ENCODE results near the gene CPNE7.
"Not testable (repeated sequence)": the region's sequence is repeated elsewhere in the genome, so short reads cannot be mapped to it uniquely, and the experiment has no call there.

Gene CPNE7

DNA sequence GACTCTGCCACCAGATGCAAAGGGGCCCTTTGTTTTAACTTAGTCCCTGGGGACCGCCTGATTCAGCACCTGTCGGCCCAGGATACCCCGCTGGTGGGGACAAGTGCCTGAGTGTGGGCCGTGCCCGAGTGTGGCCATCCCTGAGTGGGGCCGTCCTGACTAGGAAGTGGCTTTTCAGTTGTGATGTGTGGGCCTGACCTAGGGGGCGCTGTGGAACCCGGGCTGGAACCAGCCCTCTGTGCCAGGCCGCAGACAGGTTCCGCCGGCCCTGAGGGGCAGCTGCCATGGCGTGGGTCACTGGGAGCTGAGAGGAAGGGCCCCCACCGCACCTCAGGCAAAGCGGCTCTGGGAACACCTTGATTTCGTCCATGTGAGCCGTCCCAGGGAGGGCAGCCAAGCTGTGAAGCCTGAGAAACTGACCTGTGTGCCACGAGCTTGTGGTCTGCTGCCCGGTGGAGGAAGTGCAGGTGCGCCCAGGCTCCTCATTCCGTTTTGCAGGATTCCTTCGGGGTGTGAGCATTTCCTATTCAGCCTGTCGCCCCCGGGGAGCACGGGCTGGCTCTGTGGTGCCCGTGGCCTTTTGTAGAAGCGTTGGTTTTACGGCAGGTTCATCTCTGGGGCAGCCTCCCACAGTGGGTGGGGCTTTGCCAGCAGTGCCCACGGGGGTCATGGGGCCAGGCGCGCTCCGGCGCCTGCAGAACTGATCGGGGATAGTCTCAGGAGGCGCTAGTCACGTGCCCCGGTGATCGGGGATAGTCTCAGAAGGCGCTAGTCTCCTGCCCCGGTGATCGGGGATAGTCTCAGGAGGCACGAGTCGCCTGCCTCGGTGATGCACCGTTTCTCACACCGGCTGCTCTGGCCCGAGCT lies 9.8 kb upstream of the CPNE7 start:
- peak; percentile 41 to 71 for DNase-seq (ENCODE audit: low read depth in 2 of 2)

DNA sequence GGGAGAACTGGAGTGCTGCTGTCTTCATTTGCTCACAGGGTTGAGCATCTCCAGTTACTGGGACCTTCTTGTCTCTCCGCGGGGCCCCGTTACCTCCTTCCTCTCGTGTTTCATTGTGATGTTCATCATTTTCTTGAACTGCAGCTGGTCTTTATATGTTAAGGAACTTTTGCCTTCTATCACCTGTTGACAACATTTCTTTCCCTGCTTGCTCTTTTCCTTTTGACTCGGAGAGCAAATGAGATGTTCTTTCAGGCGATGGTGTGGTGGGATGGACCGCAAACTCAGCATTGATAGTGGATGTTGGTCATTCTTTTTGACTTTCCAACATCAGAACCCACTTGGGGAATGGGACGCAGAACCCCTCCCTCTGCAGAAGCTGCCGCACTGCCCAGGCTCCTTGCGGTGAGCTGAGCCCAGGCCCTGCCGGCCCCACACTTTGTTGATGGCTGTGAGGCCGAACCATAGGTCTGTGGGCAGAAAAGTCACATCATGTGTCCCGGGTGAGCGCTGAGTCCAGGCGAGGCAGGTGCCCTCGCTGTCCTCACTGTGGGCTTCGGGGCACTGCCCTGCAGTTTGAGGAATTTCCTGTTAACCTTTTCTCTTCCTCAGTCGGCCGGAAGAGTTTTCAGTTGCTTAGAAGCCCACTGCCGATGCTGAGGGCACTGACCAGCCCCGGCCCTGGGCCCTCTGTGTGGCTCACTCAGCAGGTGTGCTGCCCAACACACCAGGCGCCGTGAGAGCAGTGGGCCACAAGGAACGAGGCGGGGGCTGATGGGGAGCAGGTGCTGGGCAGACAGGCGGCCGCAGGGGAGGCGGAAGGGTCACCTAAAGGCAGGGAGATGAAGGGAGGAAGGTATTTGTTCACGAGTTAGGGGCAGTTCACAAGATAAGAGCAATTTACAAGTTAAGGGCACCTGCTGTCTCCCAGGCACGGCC lies 7.6 kb upstream of the CPNE7 start:
- DNase-seq (ENCODE audit: low read depth in 2 of 2), result no peak

DNA sequence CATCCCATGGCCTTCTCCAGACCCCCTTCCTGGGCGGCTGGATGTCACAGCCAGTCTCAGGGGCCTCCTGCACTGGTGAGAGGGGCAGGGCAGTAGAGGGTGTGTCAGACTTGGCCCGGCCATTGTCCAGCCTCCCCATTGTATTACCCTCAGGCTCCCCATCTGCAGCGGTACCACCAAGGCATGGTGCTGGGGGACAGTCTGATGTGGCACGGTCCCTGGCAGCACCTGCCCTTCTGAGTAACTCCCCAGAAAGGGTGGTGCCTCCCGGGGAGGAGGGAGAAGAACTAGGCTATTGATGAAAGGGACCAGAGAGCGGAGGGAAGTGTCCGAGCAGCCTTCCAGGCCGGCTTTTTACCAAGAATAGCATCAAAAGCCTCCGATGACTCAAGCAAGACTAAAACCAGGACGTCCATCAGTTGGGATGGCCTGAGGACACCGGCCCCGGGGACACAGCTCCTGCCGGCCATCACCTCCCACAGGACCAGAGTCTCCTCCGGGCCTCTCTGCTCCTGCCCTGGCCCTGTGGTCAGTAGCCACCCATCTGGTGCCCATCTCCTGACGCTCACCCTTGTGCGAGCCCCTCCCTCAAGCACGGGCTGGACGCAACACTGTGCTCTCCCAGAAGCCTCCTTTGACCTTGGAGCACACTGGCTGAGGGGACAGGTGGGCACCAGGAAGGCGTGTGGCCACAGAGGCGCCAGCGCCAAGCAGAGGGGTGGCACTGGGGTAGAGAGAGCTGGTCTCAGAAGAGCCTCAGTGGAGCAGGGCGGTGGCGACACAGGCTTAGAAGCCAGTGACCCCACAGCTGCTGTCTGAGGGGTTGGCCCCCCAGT lies 5.8 kb upstream of the CPNE7 start:
- no peak for DNase-seq (ENCODE audit: low read depth in 2 of 2)

DNA sequence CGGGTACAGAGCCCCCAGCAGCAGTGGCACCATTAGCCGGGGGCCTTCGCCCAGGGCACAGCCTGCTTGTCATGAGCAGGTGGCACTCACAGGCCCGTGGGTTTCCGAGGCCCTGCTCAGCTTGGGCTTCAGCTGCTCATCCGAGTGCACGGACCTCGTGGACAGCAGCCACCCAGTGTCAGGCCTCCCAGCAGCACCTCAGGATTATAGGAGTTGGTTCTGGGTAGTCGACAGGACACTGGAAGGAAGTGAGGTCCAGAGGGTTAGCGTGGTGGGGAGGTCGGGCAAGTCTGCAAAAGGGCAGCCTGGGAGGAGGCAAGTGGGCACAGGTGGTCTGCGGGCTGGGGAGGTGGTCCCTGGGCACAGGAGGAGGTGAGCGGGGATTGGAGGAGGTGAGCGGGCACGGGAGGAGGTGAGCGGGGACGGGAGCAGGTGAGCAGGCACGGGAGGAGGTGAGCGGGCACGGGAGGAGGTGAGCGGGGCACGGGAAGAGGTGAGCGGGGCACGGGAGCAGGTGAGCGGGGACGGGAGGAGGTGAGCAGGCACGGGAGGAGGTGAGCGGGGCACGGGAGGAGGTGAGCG lies 5.1 kb upstream of the CPNE7 start:
- no peak for DNase-seq (ENCODE audit: low read depth in 2 of 2)

DNA sequence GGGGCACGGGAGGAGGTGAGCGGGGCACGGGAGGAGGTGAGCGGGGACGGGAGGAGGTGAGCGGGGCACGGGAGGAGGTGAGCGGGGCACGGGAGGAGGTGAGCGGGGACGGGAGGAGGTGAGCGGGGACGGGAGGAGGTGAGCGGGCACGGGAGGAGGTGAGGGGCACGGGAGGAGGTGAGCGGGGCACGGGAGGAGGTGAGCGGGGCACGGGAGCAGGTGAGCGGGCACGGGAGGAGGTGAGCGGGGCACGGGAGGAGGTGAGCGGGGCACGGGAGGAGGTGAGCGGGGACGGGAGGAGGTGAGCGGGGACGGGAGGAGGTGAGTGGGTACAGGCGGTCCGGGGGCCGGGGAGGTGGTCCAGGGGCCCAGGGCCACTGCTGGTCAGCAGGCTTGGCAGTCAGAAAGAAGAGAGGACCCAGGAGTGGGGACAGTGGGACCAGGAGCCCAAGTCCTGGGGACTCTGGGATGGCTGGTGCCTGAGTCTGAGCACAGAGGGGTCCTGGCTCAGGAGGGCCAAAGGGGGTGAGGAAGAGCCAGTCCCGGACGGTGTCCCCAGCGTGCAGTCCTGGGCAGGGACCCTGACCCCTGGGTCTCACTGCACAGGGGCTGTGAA lies 4.5 kb upstream of the CPNE7 start:
- not testable (repeated sequence) for DNase-seq (ENCODE audit: low read depth in 2 of 2)

DNA sequence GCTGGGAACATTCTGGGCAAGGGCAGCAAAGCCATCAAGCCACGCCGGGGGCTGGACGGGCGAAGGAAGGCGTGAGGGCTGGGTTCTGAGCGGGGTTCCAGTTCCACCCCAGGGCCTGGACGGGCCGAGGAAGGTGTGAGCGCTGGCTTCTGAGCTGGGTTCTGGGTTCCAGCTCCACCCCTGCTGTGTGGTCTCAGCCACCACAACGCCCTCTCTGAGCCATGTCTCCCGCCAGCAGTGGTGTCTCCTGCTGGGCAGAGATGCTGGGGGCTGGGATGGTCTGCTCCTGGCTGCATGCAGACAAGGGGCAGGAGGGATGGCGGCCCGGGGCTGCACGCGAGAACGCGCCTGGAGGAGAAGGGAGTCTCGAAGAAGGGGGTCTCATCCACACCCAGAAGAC lies 3.9 kb upstream of the CPNE7 start:
- DNase-seq (ENCODE audit: low read depth in 2 of 2), result no peak

DNA sequence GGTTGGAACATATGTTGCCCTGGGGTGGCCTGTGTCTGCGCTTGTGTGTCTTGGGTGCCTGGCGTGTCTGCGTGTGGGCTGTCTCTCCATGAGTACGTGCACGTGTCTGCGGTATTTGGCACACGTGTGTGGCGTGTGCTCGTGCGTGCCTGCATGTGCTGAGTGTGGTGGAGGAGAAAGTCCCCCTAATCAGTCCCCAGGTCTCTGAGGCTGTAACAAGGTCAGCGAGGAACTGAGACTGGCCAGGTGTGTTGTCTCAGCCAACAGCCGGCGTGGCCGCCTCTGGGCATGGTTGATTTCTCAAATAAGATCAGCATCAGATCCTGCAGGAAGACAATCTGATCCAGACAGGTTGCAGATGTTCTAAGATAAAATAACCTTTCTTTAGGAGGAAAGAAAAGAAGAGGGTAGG lies 3.5 kb upstream of the CPNE7 start:
- DNase-seq (ENCODE audit: low read depth in 2 of 2), result no peak

DNA sequence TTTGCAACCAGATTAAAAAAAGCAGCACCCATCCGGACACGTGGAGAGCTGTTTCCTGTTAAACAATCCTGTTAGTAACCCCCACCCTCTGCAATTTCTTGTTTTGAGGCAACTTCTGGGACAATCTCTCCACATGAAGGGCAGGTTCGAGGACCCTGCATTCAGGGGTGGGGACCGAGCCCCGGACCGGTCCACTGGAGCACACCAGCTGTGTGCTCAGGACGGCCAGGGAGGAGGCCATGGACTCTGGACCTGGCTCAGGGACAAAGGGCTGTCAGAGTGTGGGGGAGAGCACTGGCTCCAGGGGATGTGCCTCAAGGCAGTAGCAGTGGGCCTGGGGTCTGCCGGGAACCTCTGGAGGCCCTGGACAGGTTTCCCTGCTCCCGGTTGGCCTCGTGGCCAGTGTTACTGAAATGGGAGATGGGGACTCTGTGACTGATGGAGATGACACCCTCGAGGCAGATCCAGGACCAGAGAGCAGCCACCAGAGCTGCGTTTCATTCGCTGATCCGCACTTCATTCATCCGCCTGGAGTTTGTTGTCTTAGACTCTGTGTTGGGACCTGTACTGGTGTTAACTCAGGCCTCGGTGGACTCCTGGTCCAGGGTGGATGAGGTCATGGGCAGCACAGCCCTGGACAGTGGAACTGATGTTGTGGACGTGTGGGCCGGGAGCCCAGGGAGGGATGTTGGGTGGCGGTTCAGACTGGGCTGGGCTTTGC lies 2.9 kb upstream of the CPNE7 start:
- DNase-seq (ENCODE audit: low read depth in 2 of 2), result no peak

DNA sequence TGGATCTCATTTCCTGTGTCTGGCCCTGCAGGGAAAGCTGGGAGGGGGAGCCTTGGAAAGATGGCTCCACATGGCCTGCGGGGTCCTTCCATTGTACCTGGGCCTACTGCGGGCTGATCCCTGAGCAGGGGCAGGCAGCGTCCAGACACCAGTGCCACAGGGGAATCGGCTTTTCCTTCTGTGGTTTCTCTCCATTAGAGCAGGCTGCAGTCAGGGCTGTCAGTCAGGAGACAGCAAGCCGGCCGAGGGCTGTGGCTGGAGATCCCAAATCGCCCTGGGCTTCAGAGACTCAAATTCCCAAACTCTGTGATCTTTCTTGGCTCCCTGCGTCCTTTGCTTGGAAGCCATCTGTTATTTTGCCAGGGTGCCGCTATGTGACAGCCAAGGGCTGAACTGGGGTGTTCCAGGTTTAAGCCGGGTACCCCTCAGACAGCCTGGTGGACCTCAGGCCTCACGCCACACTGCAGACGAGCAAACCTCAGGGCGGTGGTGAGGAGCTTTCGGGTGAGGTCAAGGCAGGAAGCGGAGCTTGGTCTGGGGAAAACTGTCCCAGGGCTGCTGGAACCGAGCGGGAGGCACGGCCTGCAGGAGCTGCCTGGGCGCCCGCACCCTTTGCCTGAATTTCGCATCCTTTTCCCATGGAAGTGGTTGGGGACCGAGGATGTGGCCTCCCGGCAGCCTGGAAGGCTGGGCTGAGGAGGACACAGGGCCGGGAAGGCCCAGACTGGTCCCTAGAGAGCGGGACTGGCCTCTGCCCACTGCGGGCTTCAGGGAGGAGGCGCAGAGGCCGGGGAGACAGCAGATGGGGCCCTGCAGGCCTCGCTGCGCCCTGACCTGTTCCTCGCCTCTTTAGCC lies 1.5 kb upstream of the CPNE7 start:
- DNase-seq (ENCODE audit: low read depth in 2 of 2), result no peak

DNA sequence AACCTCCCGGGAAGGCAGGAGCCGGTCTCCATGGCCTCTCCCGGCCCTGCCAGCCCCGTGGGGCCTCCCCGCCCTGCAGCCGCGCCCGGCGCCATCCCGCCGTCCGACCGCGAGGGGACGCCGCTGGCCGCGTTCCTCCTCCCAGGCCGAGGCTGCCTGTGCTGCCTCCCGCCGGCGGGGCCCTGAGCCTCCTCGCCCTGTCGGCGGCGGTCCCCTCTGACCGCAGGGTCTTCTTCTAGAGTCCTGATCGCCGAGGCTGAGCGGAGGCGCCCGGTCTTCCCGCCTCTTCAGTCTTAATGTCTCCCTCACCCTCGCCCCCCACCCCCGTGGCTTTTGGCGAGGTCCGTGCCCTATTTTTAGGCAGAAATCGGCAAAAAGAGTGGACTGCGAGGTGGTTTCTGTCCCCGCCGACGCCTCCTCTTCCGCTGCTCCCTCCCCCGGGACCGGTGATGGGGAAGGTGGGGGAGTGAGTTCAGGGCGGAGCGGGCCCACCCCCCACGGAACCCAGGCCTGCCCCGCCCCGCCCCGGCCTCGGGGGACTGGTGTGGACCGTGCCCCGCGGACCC lies 794 bp upstream of the CPNE7 start:
- DNase-seq (ENCODE audit: low read depth in 2 of 2), result peak in 1 of 2 experiments; percentile 45

DNA sequence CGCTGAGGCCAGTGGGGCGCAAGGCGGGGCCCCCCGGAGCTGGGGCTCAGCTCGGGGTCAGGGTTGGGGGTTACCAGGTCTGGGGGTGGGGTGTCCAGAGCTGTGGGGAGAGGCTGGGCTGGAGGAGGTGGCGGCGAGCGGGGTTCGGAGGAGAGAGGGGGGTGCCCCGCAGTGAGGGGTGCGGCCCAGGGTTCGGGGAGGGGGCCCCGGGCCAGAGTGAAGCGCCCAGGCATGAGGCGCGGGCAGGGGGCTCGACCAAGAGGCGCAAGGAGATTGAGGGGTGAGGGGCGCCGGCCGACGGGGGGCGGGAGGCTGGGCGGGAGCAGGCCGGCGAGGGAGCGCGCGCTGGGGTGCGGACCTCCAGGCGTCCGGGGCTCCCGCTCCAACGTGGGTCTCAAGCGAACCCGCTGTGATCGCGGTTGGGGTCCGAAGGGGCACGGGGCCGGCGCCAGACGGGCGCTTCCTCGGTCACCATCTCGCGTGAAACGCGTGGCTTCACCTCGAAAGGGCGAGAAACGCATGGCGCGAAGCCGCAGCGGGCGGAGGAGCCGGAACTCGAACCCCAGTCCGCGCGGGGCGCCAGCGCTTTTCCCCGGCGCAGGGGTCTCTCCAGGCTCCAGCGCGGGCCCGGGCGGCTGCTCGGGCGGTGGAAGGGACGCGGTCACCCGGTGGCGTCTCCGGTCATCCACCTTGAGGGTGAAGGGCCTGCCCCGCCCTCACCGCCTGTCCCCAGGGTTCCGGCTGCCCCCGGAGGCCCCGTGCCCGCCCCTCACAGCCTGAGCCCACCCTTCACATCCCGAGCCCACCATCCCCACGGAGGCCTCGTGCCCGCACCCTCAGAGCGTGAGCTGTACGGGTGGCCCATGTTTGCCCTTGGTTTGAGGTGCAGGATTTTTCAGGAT lies 846 bp downstream of the CPNE7 start:
- no peak for DNase-seq (ENCODE audit: low read depth in 2 of 2)

DNA sequence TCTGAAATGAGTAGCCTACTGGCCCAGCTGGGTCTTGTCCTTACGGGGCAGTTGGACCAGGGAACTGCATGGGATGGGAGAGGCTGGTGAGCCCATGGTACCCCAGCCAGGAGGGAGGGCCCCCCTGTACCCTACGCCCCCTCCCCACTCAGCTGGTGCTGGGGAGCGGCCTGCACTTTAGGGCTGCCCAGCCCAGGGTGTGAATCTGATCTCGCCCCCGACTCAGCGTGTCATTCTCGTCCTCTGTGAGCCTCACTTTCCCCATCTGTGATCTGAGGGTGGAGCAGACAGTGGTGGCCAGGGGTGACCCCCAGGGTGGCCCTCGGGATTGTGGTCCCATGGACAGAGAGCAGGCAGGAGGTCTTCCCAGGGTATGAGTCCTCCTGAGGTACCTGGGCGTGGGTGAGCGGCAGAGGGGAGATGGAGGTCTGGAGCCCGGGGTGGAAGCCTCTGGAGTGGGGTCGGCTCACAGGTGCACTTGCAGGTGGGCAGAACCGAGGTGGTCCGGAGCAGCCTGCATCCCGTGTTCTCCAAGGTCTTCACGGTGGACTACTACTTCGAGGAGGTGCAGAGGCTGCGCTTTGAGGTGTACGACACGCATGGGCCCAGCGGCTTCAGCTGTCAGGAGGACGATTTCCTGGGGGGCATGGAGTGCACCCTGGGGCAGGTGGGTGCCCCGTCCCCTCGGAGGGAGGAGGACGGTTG lies 1.6 kb downstream of the CPNE7 start:
- no peak for DNase-seq (ENCODE audit: low read depth in 2 of 2)

DNA sequence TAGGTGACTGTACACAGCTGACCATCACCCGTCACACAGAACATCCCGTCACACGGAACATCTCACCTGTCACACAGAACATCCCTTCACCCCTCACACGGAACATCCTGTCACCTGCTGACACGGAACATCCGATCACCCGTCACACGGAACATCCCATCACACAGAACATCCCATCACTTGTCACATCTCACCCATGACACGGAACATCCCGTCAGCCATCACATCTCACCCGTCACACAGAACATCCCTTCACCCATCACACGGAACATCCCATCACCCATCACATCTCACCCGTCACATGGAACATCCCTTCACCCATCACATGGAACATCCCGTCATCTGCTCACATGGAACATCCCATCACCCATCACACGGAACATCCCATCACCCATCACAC lies 3.8 kb downstream of the CPNE7 start:
- no peak for DNase-seq (ENCODE audit: low read depth in 2 of 2)

DNA sequence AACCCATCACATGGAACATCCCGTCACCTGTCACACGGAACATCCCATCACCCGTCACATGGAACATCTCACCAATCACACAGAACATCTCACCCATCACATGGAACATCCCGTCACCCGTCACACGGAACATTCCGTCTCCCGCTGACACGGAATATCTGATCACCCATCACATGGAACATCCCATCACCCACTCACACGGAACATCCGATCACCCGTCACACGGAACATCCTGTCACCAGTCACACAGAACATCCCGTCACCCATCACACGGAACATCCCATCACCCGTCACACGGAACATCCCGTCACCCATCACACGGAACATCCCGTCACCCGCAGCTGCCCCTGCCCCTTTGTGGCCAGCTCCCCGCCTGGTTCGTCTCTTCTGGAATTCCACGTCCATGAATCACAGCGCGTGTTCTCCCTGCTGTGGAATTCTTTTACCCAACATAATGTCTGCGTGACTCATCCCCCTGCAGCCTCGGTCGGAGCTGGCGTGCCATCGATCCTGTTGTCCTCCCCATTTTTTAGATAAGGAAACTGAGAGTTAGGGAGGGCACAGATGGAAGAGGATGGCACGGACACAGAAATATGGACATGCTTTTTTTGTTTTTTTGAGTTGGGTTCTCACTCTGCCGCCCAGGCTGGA lies 5.6 kb downstream of the CPNE7 start:
- DNase-seq (ENCODE audit: low read depth in 2 of 2), result no peak

DNA sequence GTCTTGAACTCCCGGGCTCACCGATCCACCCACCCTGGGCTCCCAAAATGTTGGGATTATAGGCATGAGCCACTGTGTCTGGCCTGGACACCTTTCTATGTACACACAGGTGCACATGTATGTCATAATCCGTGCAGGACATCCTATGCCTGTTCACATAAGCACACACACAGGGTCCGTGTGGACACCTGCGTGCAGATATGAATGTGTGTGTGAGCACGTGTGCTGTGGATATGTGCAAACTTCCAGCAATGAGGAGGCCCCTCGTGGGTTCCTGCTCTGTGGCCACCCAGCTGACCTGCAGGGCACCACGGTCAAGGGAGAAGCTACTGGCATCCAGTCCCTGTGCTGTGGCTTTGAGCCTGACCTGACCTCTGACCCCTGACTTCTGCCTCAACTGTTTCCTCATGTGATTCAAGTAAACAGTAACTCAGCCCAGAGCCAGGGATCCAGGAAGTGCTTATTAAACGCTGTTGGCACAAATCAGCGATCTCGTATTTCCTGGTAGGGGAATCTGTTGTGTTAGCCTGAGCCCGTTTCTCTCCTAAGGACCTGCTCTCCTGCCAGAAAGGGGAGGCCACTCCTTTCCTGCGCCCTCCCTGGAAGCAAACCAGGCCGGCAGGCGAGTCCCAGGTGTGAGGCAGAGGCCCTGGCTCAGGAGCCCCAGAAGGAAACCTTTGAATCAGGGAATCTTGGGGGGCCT lies 6.5 kb downstream of the CPNE7 start:
- DNase-seq (ENCODE audit: low read depth in 2 of 2), result no peak

DNA sequence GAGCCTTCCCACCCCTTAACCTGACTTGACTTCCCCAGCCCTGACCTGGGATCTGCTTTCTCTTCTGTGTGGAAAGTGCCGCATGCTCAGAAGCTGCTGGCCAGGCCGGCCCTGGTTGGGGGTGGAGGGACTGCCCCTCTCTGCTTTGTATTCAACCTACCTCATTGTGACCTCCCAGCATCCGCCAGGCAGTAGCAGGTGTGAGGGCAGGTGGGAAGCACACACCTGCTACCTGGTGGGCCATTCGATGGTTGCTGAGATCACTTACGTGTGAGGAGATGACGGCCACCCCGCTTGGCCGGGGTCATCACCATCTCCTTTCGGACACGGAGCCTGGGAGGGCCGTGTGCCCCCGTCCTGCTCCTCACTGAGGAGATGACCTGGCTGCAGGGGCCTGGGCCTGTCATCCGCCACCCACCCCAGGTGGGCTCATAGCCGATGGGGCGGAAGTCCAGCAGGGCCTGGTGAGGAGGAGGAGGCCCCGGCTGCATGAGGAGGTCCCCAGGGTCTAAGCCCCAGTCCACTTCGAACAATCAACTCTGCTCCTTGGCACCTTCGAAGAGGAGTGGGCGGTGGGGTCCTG lies 7.1 kb downstream of the CPNE7 start:
- no peak for DNase-seq (ENCODE audit: low read depth in 2 of 2)
